Fibroblast of skin of left biceps (primary cell): ENCODE measurements around the gene RMP24.
A peak's percentile ranks its signal among the peaks of the same experiment; 100 is the strongest.
"Not testable (repeated sequence)": the region's sequence is repeated elsewhere in the genome, so short reads cannot be mapped to it uniquely, and the experiment has no call there.

Source experiments
- DNase-seq, 2 experiments: peaks; one replicate each; pipeline ENCODE4 v3.0.0-alpha.2; 2013; ENCODE audit warnings: low read depth in 2 of 2

The RMP24 gene

DNA sequence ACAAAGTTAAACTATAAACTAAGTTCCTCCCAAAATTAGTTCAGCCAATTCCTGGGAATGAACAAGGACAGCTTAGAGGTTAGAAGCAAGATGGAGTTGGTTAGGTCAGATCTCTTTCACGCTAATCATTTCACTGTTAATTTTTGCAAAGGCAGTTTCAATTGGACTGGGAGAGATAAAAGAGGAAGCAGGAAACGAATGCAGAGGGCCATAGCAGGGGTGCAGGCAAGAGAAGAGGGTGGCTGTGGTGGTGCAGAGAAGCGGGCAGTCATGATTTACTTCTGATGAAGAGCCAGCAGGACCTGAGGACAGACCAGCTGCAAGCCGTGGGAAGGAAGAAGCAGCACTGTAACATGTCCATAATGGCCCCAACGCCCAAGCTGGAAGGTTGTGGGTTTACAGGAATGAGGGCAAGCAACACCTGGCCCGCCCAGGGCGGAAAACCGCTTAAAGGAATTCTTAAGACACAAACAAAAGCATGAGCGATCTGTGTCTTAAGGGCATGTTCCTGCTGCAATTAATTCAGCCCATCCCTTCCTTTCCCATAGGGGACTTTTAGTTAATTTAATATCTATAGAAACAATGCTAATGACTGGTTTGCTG, 4.1 kb upstream of the RMP24 start:
- DNase-seq = no peak

DNA sequence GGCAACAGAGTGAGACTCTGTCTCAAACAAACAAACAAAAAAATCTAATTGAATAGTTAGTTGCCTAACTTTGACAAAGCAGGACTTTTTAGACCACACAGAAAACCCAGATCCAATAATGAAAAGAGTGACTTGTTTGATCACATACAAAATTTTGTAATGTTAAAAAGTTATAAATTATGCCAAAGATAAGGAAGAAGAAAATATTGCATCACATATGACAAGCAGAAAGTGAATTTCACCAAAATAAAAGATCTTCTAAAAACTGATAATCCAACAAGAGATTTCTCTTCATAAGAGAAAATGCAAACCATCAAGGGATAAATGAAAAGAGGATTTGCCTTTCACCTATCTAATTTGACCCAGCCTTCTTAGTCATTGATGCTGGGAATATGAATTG, 2.8 kb upstream of the RMP24 start:
- no peak for DNase-seq

DNA sequence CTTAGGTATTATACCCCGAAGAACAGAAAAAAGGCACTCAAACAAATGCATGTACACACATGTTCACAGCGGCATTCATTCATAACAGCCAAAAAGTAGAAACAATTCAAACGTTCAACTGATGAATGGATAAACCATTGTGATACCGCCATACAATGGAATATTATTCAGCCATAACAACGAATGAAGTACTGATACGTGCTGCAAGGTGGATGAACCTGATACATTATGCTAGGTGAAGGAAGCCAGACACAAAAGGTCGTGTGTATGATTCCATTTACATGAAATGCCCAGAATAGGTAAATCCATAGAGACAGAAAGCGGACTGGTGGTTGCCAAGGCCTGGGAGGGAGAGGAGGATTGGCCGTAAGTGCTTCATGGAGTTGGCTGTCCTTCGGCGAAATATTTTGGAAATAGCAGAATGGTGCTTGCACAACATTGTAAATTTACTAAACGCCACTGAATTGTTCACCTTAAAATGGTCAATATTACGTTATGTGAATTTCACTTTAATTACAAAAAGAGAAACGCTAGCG, 750 bp upstream of the RMP24 start:
- DNase-seq = no peak

DNA sequence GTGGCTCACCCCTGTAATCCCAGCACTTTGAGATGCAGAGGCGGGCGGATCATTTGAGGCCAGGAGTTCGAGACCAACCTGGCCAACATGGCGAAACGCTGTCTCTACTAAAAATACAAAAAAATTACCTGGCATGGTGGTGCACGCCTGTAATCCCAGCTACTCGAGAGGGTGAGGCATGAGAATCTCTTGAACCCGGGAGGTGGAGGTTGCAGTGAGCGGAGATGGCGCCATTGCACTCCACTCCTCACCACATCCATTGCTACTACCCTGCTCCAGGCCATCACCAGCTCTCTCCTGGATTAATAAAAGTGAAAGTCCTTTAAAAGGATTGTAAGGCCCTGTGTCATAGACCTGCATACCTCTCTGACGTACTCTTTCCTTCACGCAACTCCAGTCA, 1.2 kb downstream of the RMP24 start:
- DNase-seq = no peak

DNA sequence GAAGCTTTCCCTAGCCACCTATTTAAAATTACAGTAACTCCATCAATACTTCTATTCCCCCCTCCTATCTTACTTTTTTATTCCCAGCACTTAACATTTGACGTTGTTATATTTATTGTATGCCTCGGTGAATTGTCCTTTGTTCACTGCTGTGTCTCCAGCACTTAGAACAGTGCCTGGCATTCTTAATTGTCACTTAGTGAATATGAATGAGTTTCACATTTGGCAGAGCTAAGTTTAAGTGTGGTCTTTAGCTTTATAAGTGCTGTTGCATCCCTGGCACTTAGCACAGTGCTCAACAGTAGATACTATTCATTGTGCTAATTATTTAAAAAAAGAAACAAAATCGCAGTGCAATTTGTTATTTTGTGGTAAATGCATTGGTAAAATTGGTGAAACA, 1.7 kb downstream of the RMP24 start:
- no peak for DNase-seq

DNA sequence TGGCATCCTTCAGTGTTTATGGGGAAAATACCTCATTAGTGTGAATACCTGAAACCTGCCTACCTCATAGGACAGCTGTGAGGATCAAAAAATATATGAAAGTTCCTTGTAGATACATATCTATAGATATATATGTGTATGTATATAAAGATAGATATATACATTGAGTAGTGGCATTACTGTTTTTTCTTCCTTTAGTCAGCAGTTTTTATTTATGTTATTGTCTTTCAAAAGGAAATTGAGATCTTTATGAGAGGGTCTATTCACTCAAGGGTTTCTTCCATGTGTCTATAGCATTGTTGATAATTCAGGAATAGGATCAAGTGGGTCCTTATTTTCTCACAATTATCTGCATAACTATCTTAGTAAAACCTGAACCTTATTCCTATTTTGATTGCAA, 6.6 kb downstream of the RMP24 start:
- no peak for DNase-seq

DNA sequence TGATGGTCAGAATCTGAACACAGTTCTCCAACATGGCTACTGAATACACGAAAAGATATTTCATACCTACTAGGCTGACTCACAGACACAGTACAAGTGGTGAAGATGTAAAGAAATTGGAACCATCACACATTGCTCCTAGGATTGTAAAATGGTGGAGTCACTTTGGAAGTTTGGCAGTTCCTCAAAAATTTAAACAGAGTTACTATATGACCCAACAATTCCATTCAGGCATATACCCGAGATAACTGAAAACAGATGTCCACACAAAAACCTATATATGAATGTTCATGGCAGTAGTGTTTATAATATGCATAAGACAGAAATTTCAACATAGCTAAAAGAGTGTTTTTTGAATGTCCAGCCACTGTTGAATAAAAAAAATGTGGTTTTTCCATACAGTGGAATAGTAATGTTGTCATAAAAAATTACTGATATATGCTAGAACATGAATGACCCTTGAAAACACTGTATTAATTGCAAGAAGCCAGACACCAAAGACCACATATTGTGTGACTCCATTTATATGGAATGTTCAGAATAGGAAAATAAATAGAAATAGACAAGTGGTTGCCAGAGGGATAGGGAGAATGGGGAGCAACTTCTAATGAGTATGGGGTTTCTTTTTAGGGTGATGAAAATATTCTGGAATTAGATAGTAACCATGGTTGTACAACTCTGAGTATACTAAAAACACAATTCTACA, 10.1 kb downstream of the RMP24 start:
- DNase-seq = peak; percentile 95 to 97

DNA sequence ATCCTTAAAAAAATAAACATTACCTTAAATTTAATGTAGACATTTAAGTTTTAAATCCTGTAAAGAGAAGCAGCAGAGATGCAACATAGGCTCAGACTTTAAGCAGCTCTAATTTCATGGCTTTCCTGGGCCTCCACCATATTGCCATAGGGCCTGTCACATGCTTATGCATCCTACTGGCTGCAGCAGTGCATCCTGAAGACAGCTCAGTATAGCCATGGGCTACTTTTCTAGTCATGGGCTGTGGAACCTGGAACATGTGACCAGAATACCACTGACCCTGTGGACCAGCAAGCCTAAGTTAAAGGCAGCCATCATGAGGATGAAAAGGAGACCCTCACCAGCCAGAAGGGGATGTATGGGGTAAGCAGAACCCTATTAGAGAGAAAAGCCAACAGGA, 10.7 kb downstream of the RMP24 start:
- no peak for DNase-seq

DNA sequence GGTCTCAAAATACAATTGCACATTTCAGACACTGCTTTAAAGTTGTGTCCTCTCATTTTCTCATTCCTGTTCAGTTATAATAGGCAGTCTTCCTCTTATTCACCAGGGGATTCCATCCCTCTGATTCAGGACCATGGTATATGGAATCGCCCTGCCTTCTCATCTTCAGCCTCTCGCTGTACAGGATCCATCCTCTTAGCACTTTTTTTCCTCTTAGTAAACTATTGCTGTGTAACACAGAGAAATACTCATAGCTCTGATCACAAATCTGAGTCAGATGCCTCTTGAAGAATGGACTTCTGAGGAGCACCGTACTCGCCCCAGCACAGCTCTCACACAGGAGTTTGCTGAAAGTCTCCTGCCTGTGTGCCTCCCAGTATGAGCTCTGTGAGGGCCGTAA, 11.3 kb downstream of the RMP24 start:
- peak; percentile 70 to 71 for DNase-seq

DNA sequence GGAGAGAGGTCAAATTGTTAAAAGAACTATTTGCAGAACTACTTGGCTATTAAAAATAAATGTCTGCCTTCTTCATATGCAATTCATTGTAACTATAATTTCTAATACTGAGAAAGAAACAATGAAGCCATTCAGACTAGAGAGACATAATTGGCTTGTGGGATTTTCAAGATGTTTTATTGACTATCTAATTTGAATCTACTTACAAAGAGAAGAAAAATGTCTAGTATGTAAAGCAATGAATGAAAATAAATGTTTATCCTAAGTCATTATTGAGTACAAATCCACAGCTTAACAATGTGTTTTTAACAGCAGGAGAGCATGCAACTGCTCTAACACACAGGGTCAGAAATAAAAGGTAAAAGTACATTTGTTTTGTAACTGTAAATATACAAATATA, 19.2 kb downstream of the RMP24 start:
- DNase-seq = no peak

DNA sequence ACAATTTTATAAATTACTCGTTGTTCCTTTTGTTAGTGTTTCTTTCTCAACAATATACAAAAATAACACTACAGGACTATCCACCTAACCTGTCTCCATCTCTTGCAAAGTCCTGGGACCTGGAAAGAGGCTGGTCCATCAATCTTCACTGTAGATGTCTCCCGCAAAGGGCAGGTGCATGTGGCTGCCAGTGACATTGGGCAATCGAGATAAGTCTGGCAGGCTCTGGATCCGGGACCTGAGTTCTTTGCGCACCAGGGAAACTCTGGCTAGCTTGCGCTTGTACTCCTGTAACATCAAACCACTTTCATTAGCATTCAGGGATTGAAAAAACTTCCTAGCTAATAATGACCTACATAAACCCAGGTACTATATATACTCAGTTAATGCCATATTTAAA, 20.5 kb downstream of the RMP24 start:
- DNase-seq = no peak

DNA sequence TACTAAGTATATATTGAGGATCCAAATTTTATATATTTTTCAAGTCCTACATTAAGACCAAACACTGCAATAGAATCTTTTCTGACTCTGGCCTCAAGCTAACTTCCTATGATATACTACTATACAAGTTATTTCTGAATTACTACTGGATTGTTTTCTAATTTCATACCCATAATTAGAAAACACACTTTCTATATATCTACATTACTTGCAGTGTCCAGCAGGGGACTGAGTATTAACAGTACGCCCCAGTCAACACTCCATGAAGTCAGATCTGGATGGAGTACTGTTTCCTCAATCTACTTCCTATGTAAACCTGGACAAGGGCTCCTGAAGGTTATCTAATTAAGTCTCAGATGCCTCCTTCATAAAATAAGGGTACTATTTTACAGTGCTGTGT, 26.5 kb downstream of the RMP24 start:
- DNase-seq = no peak

DNA sequence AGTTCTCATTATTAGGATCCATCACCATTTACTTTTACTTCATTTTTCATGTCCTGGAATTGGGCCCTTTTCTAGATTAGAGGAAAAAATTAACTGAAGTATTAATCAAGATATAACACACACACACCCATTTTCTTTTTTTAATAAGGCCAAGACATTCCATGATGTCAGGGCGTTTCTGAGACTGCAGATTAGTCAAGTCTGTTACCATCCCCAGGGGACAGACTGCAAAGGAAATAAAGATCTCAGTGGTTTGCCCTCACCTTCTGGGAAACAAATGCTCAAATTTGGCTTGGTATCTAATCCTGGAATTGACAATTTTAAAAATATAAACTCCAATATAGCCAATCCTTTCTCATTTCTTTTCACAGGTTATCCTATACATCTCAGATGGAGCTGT, 27.4 kb downstream of the RMP24 start:
- DNase-seq = no peak

DNA sequence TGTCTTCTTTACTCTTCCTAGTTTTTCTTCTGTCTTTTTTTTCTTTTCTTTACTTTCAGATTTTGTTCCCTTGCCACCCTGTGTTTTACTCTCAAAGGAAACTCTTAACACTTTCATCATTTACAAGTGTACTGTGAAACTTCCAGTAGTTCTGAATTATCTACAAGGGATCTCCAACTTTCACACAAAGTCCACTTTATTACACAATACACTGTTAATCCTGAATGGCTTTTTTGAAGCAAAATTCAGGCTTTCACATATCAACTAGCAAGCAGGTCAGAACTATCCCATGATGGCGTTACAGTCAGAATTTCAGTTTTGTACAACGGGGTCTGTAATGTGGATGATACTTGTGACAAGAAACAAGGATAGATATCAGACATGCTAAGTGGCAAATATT, 34.5 kb downstream of the RMP24 start:
- no peak for DNase-seq

DNA sequence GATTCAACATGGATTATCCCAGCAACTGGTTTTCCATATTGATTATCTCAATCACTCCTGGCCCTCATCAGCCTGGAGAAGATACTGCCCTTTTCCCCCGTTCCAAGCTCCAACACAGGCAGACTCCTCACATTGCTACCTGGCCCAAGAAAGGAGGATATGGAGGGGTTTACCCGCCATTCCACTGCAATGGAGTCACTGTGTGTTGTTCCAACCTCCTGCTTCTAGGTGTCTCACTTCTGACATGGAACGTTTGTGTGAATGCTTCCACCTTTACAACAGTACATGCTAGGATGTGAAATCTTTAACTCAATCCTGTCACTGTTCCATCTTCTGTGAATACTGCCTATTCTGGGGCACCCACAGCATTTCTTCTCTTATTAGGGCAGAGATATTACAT, 36.7 kb downstream of the RMP24 start:
- no peak for DNase-seq

DNA sequence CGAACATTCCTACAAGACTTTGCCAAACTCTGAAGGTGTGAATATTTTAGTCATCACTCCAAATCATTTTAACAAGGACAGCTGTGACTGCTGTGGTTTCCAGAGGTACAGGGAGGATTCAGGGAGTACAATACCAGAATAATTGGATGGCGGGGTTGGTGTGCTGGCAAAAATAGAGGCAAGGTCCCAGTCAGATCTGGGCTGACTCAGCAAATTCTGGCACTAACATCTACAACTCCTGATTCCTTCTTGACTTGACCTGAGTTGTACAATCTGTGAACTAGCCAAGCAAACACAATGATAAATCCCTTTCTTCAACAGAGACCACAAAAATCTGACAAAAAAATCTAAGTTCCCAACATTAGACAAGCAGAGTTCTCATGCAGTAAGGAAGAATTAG, 40.4 kb downstream of the RMP24 start:
- no peak for DNase-seq

DNA sequence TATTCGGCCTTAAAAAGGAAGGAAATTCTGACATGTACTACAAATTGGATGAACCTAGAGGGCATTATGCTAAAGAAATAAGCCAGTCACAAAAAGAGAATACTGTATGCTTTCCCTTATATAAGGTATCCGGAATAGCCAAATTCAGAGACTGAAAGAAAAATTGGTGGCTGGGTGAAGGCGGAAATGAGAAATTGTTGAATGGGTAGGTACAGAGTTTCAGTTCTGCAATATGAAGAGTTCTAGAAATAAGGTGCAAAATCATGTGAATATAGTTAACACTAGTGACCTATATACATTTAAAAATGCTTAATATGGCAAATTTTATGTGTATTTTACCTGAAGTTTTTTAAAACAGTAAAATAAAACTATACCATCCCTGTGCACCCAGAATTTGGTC, 43.1 kb downstream of the RMP24 start:
- DNase-seq = no peak

DNA sequence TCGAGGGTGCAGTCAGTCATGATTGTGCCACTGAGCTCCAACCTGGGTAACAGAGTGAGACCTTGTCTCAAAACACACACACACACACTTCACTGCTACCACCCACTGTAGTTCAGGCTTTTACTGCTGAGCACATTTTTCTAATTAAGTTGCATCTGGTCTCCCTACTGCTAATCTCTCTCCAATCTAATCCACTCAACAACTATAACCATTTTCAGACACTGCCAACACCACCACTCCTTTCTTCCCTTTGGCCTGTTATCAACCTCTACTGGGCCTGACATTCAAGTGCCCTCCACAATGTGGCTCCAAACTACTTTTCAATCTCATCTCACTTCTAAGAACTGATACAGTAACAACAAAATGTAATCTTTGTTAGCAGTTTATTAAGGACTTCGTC, 44.8 kb downstream of the RMP24 start:
- no peak for DNase-seq

DNA sequence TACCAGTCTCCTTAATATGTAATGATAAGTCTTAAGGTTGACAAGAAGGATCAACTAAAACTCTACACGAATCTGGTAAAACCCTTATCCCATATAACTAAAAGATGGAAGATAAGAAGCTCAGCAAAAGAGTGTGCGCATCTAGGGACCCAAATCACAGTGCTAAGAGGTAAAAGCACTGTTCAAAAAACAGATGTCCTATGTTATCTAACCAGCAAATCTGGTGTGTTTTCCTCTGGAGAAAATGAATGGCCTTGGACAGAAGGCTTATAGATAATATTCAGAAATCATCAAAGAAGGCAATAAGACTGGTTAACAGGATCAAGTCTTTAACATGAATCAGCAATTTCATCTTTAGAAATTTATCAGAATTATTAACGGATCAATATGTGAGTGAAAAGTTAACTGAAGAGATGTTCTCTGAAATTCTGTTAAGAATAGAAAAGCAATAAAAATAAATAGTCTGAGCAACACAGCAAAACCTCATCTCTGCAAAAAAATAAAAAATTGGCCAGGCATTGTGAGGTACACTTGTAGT, 47.8 kb downstream of the RMP24 start:
- no peak for DNase-seq

DNA sequence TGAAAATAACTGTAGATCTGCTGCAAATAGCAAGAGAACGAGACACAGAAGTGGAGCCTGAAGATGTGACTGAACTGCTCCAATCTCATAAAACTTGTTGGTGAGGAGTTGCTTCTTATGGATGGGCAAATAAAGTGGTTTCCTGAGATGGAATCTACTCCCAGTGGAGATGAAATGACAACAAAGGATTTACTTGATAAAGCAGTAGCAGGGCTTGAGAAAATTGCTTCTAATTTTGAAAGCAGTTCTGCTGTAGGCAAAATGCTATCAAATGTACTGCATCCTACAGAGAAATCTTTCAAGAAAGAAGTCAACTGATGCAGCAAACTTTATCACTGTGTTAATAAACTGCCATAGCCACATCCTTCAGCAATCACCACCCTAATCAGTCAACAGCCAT, 50.9 kb downstream of the RMP24 start:
- no peak for DNase-seq

DNA sequence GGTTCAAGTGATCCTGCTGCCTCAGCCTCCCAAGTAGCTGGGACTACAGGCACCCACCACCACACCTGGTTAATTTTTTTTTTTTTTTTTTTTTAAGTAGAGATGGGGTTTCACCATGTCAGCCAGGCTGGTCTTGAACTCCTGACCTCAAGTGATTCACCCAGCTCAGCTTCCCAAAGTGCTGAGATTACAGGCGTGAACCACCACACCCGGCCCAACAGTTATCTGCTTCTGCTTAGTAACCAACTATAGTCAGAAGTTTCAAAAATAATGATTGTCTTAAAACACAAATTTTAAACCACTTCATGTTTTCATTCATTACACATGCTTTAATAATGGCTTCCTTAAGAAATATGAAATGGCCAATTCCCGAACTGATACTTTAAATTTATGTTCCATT, 51.8 kb downstream of the RMP24 start:
- DNase-seq = not testable (repeated sequence)

DNA sequence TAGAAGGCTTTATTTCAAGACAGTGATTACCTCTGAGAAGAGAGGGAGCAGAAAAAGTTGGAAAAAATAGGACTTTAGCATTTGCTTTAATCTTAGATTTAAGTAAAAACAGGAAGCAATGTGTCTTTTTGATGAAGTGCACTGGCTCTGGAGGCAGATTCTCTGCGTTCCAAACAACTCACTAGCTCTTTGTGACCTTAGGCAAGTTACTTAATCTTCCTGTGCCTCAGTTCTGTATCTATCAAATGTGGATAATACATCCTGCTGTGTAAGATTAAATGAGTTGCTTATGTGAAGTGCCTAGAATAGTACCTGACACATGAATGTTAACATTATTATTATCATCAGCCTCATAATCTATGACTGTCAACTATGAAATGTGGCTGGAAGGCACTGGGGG, 52.5 kb downstream of the RMP24 start:
- DNase-seq = no peak

DNA sequence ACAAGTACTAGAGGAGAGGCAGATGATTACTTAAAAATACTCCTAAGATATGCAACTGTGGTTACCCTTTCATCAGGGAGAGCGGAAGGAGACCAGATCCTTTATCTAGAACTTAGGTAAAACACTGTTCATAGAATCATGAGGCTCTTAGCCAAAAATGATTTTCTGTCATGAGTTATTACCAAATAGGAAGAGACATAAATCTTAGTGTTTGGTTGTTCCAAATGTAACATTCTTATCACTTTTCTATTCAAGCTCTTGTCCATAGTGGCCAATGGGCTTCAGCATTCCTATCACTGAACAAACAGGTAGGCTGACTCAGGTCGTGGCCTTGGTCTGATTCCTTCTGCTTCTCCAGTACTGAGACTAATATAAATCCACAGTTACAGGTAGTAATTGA, 56.4 kb downstream of the RMP24 start:
- no peak for DNase-seq
